ENCODE results near the gene ZGRF1.
"Not testable (repeated sequence)": the region's sequence is repeated elsewhere in the genome, so short reads cannot be mapped to it uniquely, and the experiment has no call there.

Gene ZGRF1

DNA sequence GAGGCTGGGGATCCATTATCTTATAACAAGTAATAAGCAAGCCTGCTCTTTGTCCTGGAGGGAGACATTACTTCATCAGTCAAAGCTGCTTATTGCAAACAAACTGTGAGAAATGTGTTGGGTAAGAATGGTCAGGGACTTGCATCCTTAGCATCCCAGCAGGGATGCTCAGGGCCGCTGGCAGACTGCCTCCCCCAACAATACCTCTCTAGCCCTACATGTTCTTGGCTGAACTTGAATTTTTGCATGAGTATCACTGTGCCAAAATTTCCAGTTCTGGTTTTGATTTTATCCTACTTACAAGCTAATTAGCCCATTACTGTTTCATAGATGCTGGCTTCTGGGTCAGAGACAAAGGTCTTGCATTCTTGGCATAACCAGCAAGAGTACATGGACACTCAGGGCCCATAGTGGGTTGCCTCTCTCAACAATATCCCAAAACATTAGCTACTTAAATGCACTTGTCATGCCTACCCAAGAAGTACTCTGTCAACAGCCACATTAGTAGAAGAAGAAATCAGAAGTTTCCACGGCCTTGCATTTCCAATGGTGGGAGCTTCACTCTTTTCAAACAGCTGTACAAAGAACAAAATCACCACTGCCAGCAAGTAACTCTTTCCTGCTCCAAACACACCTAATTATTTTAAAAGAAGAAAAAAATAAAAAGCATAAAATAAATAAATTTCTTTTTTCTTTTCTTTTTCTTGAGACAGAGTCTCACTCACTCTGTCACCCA is 78.9 kb downstream of the ZGRF1 start:
- in situ Hi-C loops (cut with HindIII; ENCODE audit: low sequenced_read_pairs), result loop anchor here (25.0 kb wide), 1 partner anchor 221 kb away; no protein-coding TSS in a partner anchor
- TF ChIP-seq, protein P1, sequence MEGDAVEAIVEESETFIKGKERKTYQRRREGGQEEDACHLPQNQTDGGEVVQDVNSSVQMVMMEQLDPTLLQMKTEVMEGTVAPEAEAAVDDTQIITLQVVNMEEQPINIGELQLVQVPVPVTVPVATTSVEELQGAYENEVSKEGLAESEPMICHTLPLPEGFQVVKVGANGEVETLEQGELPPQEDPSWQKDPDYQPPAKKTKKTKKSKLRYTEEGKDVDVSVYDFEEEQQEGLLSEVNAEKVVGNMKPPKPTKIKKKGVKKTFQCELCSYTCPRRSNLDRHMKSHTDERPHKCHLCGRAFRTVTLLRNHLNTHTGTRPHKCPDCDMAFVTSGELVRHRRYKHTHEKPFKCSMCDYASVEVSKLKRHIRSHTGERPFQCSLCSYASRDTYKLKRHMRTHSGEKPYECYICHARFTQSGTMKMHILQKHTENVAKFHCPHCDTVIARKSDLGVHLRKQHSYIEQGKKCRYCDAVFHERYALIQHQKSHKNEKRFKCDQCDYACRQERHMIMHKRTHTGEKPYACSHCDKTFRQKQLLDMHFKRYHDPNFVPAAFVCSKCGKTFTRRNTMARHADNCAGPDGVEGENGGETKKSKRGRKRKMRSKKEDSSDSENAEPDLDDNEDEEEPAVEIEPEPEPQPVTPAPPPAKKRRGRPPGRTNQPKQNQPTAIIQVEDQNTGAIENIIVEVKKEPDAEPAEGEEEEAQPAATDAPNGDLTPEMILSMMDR (IDR thresholded peaks at IDR 0.05; ENCODE audit: low read depth, low read length, missing control alignments), result no peak
- no peak overlapping the region for H3K4me3 ChIP-seq (ENCODE audit: low read depth, low read length)
- peak; percentile 91 for DNase-seq (ENCODE audit: low read depth)

DNA sequence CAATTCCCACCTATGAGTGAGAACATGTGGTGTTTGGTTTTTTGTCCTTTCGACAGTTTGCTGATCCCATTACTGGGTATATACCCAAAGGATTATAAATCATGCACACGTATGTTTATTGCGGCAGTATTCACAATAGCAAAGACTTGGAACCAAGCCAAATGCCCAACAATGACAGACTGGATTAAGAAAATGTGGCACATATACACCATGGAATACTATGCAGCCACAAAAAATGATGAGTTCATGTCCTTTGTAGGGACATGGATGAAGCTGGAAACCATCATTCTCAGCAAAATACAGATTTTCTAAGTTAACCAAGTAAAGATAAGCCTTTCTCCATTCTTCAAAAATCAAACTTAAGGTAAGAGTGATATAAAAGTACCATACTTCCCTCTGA is 82.4 kb downstream of the ZGRF1 start:
- in situ Hi-C loops (cut with HindIII; ENCODE audit: low sequenced_read_pairs), result loop anchor here (25.0 kb wide), 1 partner anchor 217 kb away; no protein-coding TSS in a partner anchor
- not testable (repeated sequence) for DNase-seq (ENCODE audit: low read depth); H3K4me3 ChIP-seq (ENCODE audit: low read depth, low read length)

DNA sequence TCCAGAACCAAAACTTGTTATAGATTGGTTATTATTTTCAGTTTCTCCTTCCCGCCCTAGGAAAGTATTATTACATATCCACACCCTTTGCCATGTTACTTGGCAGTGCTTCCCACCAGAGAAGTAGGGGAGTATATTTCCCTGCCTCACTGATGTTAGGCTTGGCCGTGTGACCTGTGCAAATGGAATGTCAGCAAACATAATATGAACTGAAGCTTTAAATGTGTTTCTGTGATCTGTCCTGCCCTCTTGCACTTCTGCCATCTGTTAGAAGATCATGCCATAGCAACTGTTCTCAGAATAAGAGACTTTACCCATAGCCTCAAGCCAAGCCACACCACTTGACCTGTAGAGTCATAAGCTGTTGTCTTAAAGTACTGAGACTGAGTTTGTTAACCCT is 84.0 kb downstream of the ZGRF1 start:
- peak; percentile 3 for DNase-seq (ENCODE audit: low read depth)
- TF ChIP-seq, protein P1 (IDR thresholded peaks at IDR 0.05; ENCODE audit: low read depth, low read length, missing control alignments), result no peak
- in situ Hi-C loops (cut with HindIII; ENCODE audit: low sequenced_read_pairs), result loop anchor here (25.0 kb wide), 1 partner anchor 215 kb away; no protein-coding TSS in a partner anchor
- no peak overlapping the region for H3K4me3 ChIP-seq (ENCODE audit: low read depth, low read length)

DNA sequence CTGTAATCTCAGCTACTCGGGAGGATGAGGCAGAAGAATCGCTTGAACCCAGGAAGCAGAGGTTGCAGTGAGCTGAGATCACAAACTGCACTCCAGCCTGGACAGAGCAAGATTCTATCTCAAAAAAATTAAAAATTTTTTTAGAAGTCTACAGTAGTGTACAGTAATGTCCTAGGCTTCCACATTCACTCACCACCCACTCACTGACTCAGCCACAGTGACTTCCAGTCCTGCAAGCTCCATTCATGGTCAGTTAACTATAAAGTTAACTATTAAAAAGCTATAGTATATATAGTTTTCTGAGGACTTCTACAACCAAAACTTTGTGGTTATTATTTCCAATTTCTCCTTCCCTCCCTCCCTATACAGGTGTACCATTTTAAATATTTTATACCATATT is 86.0 kb downstream of the ZGRF1 start:
- TF ChIP-seq, protein P1 (IDR thresholded peaks at IDR 0.05; ENCODE audit: low read depth, low read length, missing control alignments), result no peak
- DNase-seq (ENCODE audit: low read depth), result no peak
- in situ Hi-C loops (cut with HindIII; ENCODE audit: low sequenced_read_pairs), result loop anchor here (25.0 kb wide), 1 partner anchor 213 kb away; no protein-coding TSS in a partner anchor
- no peak overlapping the region for H3K4me3 ChIP-seq (ENCODE audit: low read depth, low read length)

DNA sequence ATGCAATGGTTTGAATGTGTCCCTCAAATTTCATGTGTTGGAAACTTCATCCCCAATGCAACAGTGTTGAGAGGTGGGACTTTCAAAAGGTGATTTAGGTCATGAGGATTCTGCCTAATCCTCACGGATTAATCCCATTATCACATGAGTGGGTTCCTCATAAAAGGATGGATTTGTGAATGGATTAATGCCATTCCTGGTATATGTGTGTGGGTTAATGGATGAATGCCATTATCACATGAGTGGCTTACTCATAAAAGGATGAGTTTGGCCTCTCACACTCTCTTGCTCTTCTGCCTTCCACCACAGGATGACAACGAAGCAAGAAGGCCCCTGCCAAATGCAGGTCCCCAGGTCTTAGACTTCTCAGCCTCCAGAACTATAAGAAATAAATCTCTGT is 90.2 kb downstream of the ZGRF1 start:
- DNase-seq (ENCODE audit: low read depth), result no peak
- TF ChIP-seq, protein P1 (IDR thresholded peaks at IDR 0.05; ENCODE audit: low read depth, low read length, missing control alignments), result no peak
- in situ Hi-C loops (cut with HindIII; ENCODE audit: low sequenced_read_pairs), result no loop called here
- H3K4me3 ChIP-seq (ENCODE audit: low read depth, low read length), result no peak overlapping the region

DNA sequence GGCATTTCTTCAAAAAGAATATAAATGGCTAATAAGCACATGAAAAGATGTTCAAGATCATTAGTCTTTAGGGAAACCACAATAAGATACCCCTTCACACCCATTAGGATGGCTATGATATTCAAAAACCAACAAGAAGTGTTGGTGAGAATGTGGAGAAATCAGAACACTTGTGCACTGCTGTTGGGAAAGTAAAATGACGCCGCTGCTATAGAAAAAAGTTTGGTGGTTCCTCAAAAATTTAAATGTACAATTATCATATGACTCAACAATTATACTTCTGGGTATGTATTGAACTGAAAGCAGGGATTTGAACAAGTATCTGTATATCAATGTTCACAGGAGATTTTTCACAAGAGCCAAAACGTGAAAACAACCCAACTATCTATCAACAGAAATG is 91.4 kb downstream of the ZGRF1 start:
- H3K4me3 ChIP-seq (ENCODE audit: low read depth, low read length), result no peak overlapping the region
- in situ Hi-C loops (cut with HindIII; ENCODE audit: low sequenced_read_pairs), result no loop called here
- no peak for DNase-seq (ENCODE audit: low read depth)
- TF ChIP-seq, protein P1 (IDR thresholded peaks at IDR 0.05; ENCODE audit: low read depth, low read length, missing control alignments), result no peak

DNA sequence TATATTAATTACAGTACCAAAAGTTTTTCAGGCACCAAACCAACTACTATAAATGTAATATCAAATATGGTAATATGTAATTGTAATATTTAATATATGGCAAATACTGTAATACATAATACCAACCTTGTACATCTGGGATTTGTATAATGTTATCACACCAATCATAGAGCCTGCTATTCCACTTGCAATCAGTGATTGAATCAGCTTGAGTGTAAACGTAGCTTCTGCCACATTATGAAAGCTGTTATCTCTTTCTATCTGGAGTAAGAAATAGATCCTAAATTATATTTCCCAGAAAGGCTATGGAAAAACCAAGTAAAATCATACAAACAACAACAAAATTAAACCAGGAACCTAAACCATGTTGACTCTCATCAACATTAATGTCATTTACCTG is 96.0 kb downstream of the ZGRF1 start:
- in situ Hi-C loops (cut with HindIII; ENCODE audit: low sequenced_read_pairs), result no loop called here
- DNase-seq (ENCODE audit: low read depth), result no peak
- TF ChIP-seq, protein P1 (IDR thresholded peaks at IDR 0.05; ENCODE audit: low read depth, low read length, missing control alignments), result no peak
- H3K4me3 ChIP-seq (ENCODE audit: low read depth, low read length), result no peak overlapping the region
